GM21381 (cell line): ENCODE measurements around the gene OR56A5.
"Not testable (repeated sequence)": the region's sequence is repeated elsewhere in the genome, so short reads cannot be mapped to it uniquely, and the experiment has no call there.

Experiments
- ATAC-seq: cut with Tn5 transposase; IDR thresholded peaks from one replicate; pipeline ENCODE4 v1.9.1; 2021; ENCODE audit warnings: mild to moderate bottlenecking, moderate library complexity; ENCODE audit not compliant: unreplicated experiment

Gene OR56A5, protein sequence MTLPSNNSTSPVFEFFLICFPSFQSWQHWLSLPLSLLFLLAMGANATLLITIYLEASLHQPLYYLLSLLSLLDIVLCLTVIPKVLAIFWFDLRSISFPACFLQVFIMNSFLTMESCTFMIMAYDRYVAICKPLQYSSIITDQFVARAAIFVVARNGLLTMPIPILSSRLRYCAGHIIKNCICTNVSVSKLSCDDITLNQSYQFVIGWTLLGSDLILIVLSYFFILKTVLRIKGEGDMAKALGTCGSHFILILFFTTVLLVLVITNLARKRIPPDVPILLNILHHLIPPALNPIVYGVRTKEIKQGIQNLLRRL

GRCh38 chr11:5968394-5968793 lies at the start of gene OR56A5:
TSS of gene OR56A5 (minus strand) at chr11:5968494. CDS start at chr11:5968494, 0 bp downstream.
- no peak for ATAC-seq

DNA sequence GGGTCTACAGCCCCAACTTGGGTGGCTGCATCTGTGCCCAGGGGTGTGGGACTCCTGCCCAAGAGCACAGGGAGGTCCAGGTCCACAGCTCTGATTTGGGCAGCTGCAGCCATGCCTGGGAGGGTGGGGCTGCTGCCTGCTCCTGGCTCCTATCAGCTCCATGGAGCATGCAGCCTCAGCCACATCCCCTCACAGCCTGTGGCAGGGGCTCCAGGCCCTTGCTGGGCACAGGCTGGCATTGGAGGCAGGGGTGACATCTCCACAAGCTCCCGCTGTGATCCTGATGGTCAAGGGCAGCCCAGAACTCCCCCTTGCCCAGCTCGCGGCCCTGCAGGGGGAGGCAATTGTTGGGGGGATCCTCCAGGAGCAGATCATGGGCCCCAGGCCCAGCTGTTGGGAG lies 44.7 kb upstream of the OR56A5 start:
- ATAC-seq, result no peak

DNA sequence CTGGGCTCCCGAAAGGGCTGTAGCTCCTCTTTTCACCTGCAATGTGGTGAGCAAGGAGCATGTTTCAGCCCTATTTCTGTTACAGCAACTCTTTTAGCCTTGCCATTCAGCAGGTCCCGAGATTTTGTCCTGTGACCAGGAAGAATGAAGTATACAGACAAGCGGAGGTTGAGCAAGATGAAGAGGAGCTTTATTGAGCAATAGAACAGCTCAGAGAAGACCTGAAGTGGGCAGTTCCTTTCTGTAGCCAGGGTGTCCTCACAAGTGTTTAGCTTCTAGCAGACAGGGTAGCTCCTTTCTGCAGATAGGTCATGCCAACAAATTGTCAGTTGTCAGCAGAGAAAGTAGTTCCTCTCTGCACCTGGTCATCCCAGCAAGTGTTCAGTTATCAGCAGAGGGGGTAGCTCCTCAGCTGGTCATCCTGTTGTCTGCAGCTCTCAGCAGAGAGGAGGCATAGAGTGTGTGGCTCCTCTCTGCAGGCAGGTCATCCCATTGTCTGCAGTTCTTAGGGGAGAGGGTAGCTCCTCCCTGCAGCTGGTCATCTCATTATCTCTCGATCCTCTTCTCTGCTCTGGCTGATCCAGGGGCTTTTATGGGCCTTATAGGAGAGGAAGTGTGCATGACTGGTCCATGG lies 43.9 kb upstream of the OR56A5 start:
- ATAC-seq, result no peak

- no peak for ATAC-seq
Measured at GRCh38 chr11:6006846-6007245, 38.6 kb upstream of the OR56A5 start, which contains the start of gene OR56A4. TSS of gene OR56A4 (minus strand) at chr11:6006946. CDS start at chr11:6002992, 3,954 bp downstream.

GRCh38 chr11:6006395-6006794 lies 38.1 kb upstream of the OR56A5 start:
- ATAC-seq, result no peak

DNA sequence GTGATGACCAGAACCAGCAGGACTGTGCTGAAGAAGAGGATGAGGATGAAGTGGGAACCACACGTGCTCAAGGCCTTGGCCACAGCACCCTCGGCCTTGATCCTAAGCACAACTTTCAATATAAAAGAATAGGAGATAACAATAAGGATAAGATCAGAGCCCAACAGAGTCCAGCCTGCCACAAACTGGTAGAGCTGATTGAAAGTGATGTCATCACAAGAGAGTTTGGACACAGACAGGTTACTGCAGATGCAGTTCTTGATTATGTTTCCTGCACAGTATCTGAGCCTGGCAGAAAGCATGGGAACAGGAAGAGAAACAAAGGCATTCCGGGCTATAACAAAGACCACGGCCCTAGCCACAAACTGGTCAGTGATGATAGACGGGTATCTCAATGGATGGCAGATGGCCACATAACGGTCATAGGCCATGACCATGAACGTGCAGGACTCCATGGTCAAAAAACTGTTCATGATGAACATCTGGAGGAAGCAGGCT lies 34.0 kb upstream of the OR56A5 start:
- ATAC-seq, result no peak

DNA sequence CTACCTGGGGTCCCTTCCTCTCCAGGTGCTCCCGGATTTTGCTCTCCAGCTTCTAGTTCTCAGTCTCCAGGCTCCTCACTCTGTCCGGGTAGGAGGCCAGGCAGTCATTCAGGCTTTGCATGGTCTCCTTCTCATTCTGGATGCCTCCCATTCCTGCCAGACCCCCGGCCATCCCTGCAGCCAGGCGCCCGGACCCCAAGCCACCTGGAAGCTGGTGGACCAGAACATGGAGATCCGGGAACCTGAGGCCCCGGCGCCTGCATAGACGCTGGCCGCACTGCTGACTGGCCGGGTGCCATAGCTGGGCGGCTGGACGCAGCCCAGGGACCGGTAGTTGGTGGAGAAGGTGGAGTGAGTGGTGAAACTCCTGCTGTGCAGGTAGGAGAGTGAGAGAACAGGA lies 26.5 kb upstream of the OR56A5 start:
- ATAC-seq, result no peak

- no peak for ATAC-seq
Measured at GRCh38 chr11:5992604-5993251, 24.4 kb upstream of the OR56A5 start.

DNA sequence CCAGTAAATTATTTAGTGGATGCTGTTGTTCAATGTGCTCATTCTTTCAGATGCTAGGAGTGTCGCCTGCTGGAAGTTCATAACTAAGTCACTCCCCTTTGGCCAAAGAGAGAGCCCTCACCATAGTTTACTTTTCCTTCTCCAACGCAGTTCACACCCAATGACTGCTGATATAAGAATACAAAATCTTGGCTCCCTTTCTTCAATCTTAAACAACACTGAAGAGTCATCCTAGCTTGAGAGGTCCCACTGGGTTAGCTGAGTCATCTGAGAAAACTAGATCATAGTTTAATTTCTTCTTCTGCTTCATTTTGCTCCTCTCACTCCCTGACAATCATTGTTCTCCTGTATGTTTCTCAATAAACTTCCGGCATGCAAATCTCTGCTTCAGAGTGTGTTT lies 23.9 kb upstream of the OR56A5 start:
- no peak for ATAC-seq

DNA sequence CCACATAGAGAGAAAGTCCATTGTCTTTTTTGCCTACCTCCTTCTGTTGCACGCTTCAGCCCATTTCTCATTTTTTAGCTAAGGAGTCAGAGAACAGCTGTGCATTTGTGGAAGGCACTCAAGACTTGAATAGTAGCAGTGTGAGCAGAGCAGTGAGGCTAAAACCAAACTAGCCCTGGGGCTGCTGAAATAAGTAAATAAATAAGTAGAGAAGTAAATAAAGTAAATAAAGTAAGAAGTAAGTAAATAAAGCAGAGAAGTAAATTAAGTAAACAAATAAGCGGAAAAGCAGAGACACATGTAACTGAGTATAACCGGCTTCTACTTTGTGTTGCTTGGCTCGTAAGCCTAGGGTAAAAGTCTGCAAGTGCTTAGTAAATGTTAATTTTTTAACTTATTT lies 20.9 kb upstream of the OR56A5 start:
- ATAC-seq, result no peak

- no peak for ATAC-seq
Measured at GRCh38 chr11:5986885-5987284, 18.6 kb upstream of the OR56A5 start, which contains the start of gene OR52L1. TSS of gene OR52L1 (minus strand) at chr11:5986985. CDS start at chr11:5986930, 55 bp downstream.

DNA sequence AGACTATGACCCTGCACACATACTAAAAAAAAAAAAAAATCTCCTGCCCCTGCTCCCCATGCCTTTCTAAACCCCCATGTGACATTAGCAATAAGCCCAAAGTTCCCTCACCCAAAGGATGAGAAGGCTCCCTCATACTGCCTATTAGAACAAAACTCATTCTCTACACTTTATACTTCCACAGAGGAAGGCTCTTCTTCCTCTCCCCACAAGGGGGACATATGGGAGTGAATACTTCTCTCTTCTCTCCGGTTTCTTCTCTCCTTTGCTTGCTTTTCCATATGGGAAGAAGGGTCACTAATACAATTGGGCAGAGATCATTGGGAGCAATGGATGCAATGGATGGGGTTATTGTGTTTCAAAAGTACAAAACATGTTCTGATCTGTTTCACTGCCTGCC lies 15.1 kb upstream of the OR56A5 start:
- ATAC-seq, result no peak

- ATAC-seq, result no peak
Measured at GRCh38 chr11:5973530-5973929, 5.2 kb upstream of the OR56A5 start.

DNA sequence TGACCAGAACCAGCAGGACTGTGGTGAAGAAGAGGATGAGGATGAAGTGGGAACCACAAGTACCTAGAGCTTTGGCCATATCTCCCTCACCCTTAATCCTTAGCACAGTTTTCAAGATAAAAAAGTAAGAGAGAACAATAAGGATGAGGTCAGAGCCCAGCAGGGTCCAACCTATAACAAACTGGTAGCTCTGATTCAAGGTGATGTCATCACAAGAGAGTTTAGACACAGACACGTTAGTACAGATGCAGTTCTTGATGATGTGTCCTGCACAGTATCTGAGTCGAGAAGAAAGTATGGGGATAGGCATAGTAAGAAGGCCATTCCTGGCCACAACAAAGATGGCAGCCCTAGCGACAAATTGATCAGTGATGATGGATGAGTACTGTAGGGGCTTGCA lies 586 bp downstream of the OR56A5 start:
- ATAC-seq, result no peak

DNA sequence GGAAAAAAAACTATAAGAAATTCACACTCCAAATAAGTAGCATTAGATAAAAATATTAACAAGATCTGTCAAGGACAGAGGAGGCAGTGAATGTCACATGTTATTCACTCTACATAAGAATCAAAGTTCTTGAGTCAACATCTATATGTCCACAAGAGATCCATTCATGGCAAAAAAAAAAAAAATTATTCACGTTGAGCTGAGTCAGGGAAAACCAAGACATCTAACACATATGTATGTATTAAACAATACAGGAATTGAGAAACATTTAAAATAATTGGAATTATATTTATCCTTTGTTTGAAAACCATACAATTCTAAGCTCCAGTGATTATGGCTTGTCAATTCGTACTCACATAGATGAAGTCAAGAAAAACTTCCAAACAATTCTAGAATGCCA lies 1.3 kb downstream of the OR56A5 start:
- no peak for ATAC-seq

DNA sequence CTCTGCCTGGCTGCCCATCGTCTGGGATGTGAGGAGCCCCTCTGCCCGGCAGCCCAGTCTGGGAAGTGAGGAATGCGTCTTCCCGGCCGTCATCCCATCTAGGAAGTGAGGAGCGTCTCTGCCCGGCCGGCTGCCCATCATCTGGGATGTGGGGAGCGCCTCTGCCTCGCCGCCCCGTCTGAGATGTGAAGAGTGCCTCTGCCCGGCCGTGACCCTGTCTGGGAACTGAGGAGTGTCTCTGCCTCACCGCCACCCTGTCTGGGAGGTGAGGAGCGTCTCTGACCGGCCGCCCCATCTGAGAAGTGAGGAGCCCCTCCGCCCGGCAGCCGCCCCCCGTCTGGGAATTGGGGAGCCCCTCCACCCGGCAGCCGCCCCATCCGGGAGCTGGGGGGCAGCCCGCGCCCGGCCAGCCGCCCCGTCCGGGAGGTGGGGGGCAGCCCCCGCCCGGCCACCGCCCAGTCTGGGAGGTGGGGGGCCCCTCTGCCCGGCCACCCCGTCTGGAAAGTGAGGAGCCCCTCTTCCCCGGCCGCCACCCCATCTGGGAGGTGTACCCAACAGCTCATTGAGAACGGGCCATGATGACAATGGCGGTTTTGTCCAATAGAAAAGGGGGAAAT lies 7.5 kb downstream of the OR56A5 start:
- ATAC-seq, result not testable (repeated sequence)

DNA sequence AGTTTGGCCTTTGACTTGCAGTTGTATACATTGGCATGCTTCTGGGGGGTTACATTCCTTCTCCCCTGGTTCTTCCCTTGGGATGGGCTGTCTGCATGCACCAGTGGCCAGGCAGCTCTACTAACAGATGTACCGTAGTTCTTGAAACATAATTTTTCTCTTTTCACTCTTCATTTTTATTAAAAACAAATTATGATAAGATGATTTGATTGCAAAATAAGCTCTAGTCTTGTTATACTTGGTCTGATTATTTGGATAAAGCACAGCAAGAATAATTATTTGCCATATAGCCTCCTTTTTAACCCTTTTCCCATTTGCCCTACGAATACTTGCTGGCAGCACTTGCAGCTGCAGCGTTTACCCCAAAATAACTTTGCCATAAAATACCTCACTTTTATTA lies 12.7 kb downstream of the OR56A5 start:
- ATAC-seq, result no peak

DNA sequence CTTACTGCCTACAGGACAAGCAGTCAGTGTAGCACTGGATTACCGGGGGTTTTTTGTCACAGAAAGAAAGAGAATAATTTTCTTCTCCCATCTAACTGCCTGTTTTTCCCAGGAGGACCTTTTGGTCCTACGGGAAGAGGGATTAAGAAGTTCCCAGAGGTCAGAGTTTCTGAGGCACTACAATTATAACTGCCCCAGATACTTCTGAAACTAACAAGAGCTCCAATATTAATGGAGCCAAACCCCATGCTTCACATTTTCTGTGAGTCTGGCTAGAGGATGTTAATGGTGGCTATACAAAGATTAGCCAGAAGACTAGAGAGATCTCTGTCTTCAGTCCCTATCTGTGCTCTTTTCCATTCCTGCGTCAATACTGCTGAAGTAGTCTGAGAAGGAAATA lies 26.3 kb downstream of the OR56A5 start, which contains the start of gene OR56A3:
Gene OR56A3 (plus strand): TSS at position 301 of the 400 bp plus-strand sequence. CDS start 5,096 bp downstream, outside the sequence.
- no peak for ATAC-seq

DNA sequence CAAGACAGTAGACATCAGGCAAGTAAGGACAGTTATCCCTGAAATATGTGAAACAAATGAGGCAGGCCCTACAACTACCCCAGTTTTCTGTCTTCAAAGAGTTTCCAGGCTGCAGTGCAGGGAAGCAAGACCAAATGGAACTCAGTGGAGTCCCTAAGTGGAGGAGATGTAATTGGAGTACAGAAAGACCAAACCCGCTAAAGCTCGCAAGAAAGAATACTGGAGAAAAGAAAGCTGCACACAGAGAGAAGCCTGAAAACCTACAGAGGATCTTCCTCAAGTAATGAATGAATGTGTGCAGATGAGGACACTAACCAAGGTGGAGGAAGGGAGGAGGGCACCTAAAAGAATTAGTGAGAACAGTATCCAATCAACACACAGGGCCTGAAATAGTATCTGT lies 27.5 kb downstream of the OR56A5 start:
- ATAC-seq, result no peak

DNA sequence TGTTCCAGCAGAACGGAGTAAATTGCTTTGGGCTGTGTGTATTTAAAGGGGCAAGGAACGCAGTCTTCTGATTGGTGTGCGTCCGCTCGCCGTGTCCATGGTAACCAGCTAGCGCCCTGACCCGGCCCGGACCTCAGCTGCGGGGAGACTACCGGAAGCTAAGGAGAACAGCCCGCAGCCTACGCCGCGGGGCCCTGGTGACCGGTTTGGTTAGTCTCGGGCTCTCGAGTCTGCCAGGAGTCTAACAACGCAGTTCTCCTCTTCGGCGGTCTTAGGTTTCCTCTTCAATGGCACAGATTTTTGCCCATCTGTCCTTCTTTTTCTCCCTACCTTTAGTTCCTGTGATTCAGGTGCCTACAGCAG lies 29.7 kb downstream of the OR56A5 start:
- no peak for ATAC-seq

DNA sequence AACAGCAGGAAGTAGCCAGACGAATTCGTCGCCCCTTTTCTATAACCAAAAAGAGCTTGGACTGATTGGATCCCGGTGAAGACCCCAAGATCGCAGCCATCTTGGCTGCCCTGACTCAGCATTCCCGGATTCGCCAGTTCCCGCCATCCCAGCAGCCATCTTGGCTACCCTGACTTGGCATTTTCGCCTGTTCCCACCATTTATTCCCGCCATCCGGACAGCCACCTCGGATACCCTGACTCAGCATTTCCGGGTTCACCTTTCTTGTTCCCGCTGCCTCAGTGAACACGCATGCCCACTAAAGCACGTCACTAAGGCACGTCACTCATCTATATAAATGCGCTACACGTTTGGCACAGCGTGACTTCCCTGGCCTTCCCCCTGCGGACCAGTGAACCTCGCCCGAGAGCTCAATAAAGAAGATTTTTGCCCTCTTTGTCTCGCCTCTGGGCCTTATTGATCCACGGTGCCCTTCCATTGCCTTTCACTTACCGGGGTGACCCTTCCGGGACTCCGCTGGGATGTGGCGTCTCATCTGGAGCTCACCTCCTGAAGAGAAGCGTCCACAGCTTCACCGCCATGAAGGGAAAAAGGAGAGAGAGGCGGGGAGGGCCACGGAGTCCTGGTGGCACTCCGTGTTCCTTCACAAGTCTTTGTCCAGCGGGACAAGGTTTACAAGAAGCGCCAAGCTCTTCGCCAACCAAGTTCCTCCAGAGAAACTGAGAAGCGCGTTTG lies 30.3 kb downstream of the OR56A5 start:
- ATAC-seq, result no peak
